PC-9 (cell line): ENCODE results near the gene MTR. TPM values are rescaled to one million over a fixed set of nuclear protein-coding genes. Genes with fewer than 3 reads are reported as not detected.

Experiments
- BruUV-seq: library from RNA; stranded (reverse); fragments of 400-500 nt; replicated peaks from 2 replicates; lab custom pipeline; 2021; lab: Mats Ljungman, UMichigan
- CTCF ChIA-PET: fragments of 300-600 bp; sonication (Branson Sonifier 250); formaldehyde crosslinking; loops from one replicate; lab custom pipeline; 2022; ENCODE audit warnings: antibody characterized with exemption; lab: Charles Lee
- POLR2A ChIA-PET: fragments of 300-600 bp; sonication (Branson Sonifier 250); formaldehyde crosslinking; loops from one replicate; lab custom pipeline; 2022; ENCODE audit warnings: antibody characterized with exemption; ENCODE audit not compliant: unreplicated experiment; lab: Charles Lee
- DNase-seq, 2 experiments: peaks; one replicate each; pipeline versions ENCODE4 v3.0.0 to v3.0.0-alpha.2; 2015 to 2022; ENCODE audit warnings: mixed read lengths in 1 of 2
- H2AFZ ChIP-seq: fragments of 200-600 bp; sonication (generic); 2 replicates; pipeline ENCODE4 v1.8.1; 2017; ENCODE audit warnings: antibody characterized with exemption
- H3F3A ChIP-seq: fragments of 200-600 bp; sonication (generic); 2 replicates; pipeline ENCODE4 v1.8.1; 2017; ENCODE audit warnings: antibody characterized with exemption, mild to moderate bottlenecking, low read depth; ENCODE audit not compliant: insufficient read depth
- H3K27ac ChIP-seq: fragments of 200-600 bp; sonication (generic); 2 replicates; pipeline ENCODE4 v1.6.1; 2016; ENCODE audit warnings: mixed run types
- H3K27me3 ChIP-seq: fragments of 200-600 bp; sonication (generic); 2 replicates; pipeline ENCODE4 v1.6.1; 2016; ENCODE audit warnings: low read depth, mixed run types; ENCODE audit not compliant: insufficient read depth
- H3K36me3 ChIP-seq: fragments of 200-600 bp; sonication (generic); 2 replicates; pipeline ENCODE4 v1.6.1; 2016; ENCODE audit warnings: low read depth, mixed run types
- H3K4me1 ChIP-seq: fragments of 200-600 bp; sonication (generic); replicated peaks from 2 replicates; pipeline ENCODE4 v1.6.1; 2016; ENCODE audit warnings: mixed run types; ENCODE audit not compliant: insufficient read depth
- H3K4me2 ChIP-seq: fragments of 200-600 bp; sonication (generic); 2 replicates; pipeline ENCODE4 v1.6.1; 2017; ENCODE audit warnings: mixed run types
- H3K4me3 ChIP-seq: fragments of 200-600 bp; sonication (generic); 2 replicates; pipeline ENCODE4 v1.6.1; 2016; ENCODE audit warnings: mixed run types
- H3K79me2 ChIP-seq: fragments of 200-600 bp; sonication (generic); 2 replicates; pipeline ENCODE4 v1.6.1; 2017; ENCODE audit warnings: low read depth, mixed run types
- H3K9me2 ChIP-seq: fragments of 200-600 bp; sonication (generic); 2 replicates; pipeline ENCODE4 v1.8.1; 2017; ENCODE audit warnings: mild to moderate bottlenecking; ENCODE audit not compliant: insufficient read depth
- H3K9me3 ChIP-seq: fragments of 200-600 bp; sonication (generic); 2 replicates; pipeline ENCODE4 v1.8.1; 2016; ENCODE audit warnings: low read depth; ENCODE audit not compliant: insufficient read depth
- H4K20me1 ChIP-seq: fragments of 200-600 bp; sonication (generic); 2 replicates; pipeline ENCODE4 v1.8.1; 2017; ENCODE audit not compliant: insufficient read depth
- CTCF ChIP-seq: fragments of 200-600 bp; sonication (generic); conservative IDR thresholded peaks from 2 replicates; pipeline ENCODE4 v1.6.1; 2017; ENCODE audit warnings: mixed run types, antibody characterized with exemption, mild to moderate bottlenecking, moderate library complexity
- EZH2 ChIP-seq: fragments of 200-600 bp; sonication (generic); IDR thresholded peaks from 2 replicates; pipeline ENCODE4 v1.8.0; 2017; ENCODE audit warnings: antibody characterized with exemption, low read depth
- intact Hi-C: fragments of 100-400 bp; cut with micrococcal nuclease; formaldehyde crosslinking; loops from one replicate; pipeline ENCODE4 v1.10.0; 2022; ENCODE audit not compliant: unreplicated experiment
- total RNA-seq: library from RNA; stranded (reverse); gene quantifications from 2 replicates; pipeline ENCODE4 v1.2.3, GENCODE V29; 2021

MTR gene
- total RNA-seq, 1 experiment from 2014 or later, result 20.9 TPM

- ChIA-PET POLR2A (no interaction called here), CTCF (no interaction called here)
- H3K4me1 ChIP-seq, result no peaks in the 10 kb centered on the region
- H3K36me3 ChIP-seq, result 0 out of 2 replicates have a peak, but pooled peaks cover 8% of the 10 kb centered on the region
- no peak overlapping the region for H3K27ac ChIP-seq
- no peak overlapping the region for H2AFZ ChIP-seq
- no peaks in the 10 kb centered on the region for H3K9me3 ChIP-seq
- no peaks in the 10 kb centered on the region for H3K9me2 ChIP-seq
- intact Hi-C loops, result no loop called here
- H4K20me1 ChIP-seq, result no peaks in the 10 kb centered on the region
- TF ChIP-seq CTCF (no peak), EZH2 (no peak)
- no peaks in the 10 kb centered on the region for H3K79me2 ChIP-seq
- no peak for DNase-seq
- H3K27me3 ChIP-seq, result no peaks in the 10 kb centered on the region
- H3K4me3 ChIP-seq, result no peak overlapping the region
- H3K4me2 ChIP-seq, result no peak overlapping the region
- H3F3A ChIP-seq, result no peaks in the 10 kb centered on the region
- no TSS peak for BruUV-seq
These were observed 17.4 kb downstream of the MTR start for GRCh38 chr1:236812334-236813030.

GRCh38 chr1:236815941-236816340, 20.8 kb downstream of the MTR start:
- no peaks in the 10 kb centered on the region for H3K9me2 ChIP-seq
- no peaks in the 10 kb centered on the region for H3K79me2 ChIP-seq
- intact Hi-C loops, result no loop called here
- no peaks in the 10 kb centered on the region; the same call in 1 of the 2 replicates for H4K20me1 ChIP-seq
- no peak overlapping the region for H2AFZ ChIP-seq
- ChIA-PET POLR2A (no interaction called here), CTCF (no interaction called here)
- H3K27ac ChIP-seq, result no peak overlapping the region
- H3K4me1 ChIP-seq, result no peaks in the 10 kb centered on the region
- no peak overlapping the region for H3K4me3 ChIP-seq
- H3K36me3 ChIP-seq, result 0 out of 2 replicates have a peak, but pooled peaks cover 8% of the 10 kb centered on the region
- DNase-seq, result no peak
- H3K9me3 ChIP-seq, result no peaks in the 10 kb centered on the region
- BruUV-seq, result no TSS peak
- H3F3A ChIP-seq, result no peaks in the 10 kb centered on the region
- H3K27me3 ChIP-seq, result no peaks in the 10 kb centered on the region
- H3K4me2 ChIP-seq, result no peak overlapping the region
- TF ChIP-seq EZH2 (no peak), CTCF (no peak)

- ChIA-PET POLR2A (no interaction called here), CTCF (no interaction called here)
- DNase-seq, result no peak
- no peak overlapping the region for H2AFZ ChIP-seq
- H4K20me1 ChIP-seq, result no peaks in the 10 kb centered on the region; the same call in 1 of the 2 replicates
- no peaks in the 10 kb centered on the region for H3K9me2 ChIP-seq
- no peaks in the 10 kb centered on the region for H3K79me2 ChIP-seq
- H3K36me3 ChIP-seq, result 0 out of 2 replicates have a peak, but pooled peaks cover 3% of the 10 kb centered on the region
- no peak overlapping the region for H3K4me2 ChIP-seq
- intact Hi-C loops, result no loop called here
- no peak overlapping the region for H3K27ac ChIP-seq
- no peaks in the 10 kb centered on the region for H3K9me3 ChIP-seq
- H3F3A ChIP-seq, result no peaks in the 10 kb centered on the region
- no TSS peak for BruUV-seq
- no peak overlapping the region for H3K4me3 ChIP-seq
- TF ChIP-seq EZH2 (no peak), CTCF (no peak)
- no peaks in the 10 kb centered on the region for H3K4me1 ChIP-seq
- no peaks in the 10 kb centered on the region for H3K27me3 ChIP-seq
These were observed 24.8 kb downstream of the MTR start for GRCh38 chr1:236819856-236820255.
